NCI-H187 (cell line): ENCODE data around the gene TPK1.

Experiments used
- DNase-seq, 2 experiments: peaks; one replicate each; lab custom pipeline; 2025; lab: John Stamatoyannopoulos, UW

Gene TPK1

GRCh38 chr7:144723301-144723700 is 112.6 kb downstream of the TPK1 start:
- DNase-seq: no peak

- no peak for DNase-seq
These were observed 115.1 kb downstream of the TPK1 start for GRCh38 chr7:144720710-144721109.

GRCh38 chr7:144720149-144720548 is 115.7 kb downstream of the TPK1 start:
- no peak for DNase-seq

GRCh38 chr7:144717720-144718119 is 118.1 kb downstream of the TPK1 start:
- no peak for DNase-seq

GRCh38 chr7:144713850-144714249 is 122.0 kb downstream of the TPK1 start:
- DNase-seq: no peak

GRCh38 chr7:144710791-144711190 is 125.1 kb downstream of the TPK1 start:
- no peak for DNase-seq

GRCh38 chr7:144709066-144709465 is 126.8 kb downstream of the TPK1 start:
- no peak for DNase-seq

- DNase-seq: no peak
These were observed 144.6 kb downstream of the TPK1 start for GRCh38 chr7:144691240-144691639.

GRCh38 chr7:144682581-144683280 is 153.1 kb downstream of the TPK1 start:
- no peak for DNase-seq

GRCh38 chr7:144676492-144676891 is 159.4 kb downstream of the TPK1 start:
- DNase-seq: no peak

- no peak for DNase-seq
These were observed 161.3 kb downstream of the TPK1 start for GRCh38 chr7:144674550-144674949.

GRCh38 chr7:144672869-144673268 is 163.0 kb downstream of the TPK1 start:
- DNase-seq: no peak

GRCh38 chr7:144671429-144671828 is 164.4 kb downstream of the TPK1 start:
- DNase-seq: no peak

- no peak for DNase-seq
These were observed 165.6 kb downstream of the TPK1 start for GRCh38 chr7:144670218-144670617.

GRCh38 chr7:144668503-144668902 is 167.3 kb downstream of the TPK1 start:
- no peak for DNase-seq

GRCh38 chr7:144665689-144666381 is 170.0 kb downstream of the TPK1 start:
- no peak for DNase-seq

GRCh38 chr7:144659211-144659610 is 176.6 kb downstream of the TPK1 start:
- DNase-seq: no peak

GRCh38 chr7:144656965-144657517 is 178.8 kb downstream of the TPK1 start:
- DNase-seq: no peak

- DNase-seq: no peak
These were observed 182.4 kb downstream of the TPK1 start for GRCh38 chr7:144653449-144653848.

- no peak for DNase-seq
These were observed 185.4 kb downstream of the TPK1 start for GRCh38 chr7:144650439-144650838.

GRCh38 chr7:144649120-144649519 is 186.7 kb downstream of the TPK1 start:
- no peak for DNase-seq

- no peak for DNase-seq
These were observed 194.3 kb downstream of the TPK1 start for GRCh38 chr7:144641389-144642044.

GRCh38 chr7:144632724-144633123 is 203.1 kb downstream of the TPK1 start:
- DNase-seq: no peak
